ENCODE data around the gene HNRNPD.

- no peak for TF ChIP-seq CTCF (IDR thresholded peaks at IDR 0.05)
- no peak for TF ChIP-seq ZFX (IDR thresholded peaks at IDR 0.05; ENCODE audit: borderline replicate concordance)
Measured at GRCh38 chr4:82363896-82364487, 9.8 kb downstream of the HNRNPD start.
